Endodermal cell (in vitro differentiated cells): Measurements from ENCODE around the gene JAG2. TPM values are rescaled to one million over a fixed set of nuclear protein-coding genes. Genes with fewer than 3 reads are reported as not detected.

ENCODE experiments used
- DNase-seq: peaks from one replicate; pipeline ENCODE4 v3.0.0-alpha.2; 2017
- H3K27ac ChIP-seq: 2 replicates; pipeline ENCODE4 v1.5.1; 2013; ENCODE audit warnings: mild to moderate bottlenecking, low read depth, low read length, moderate library complexity
- H3K27me3 ChIP-seq: 2 replicates; pipeline ENCODE4 v1.6.1; 2013; ENCODE audit warnings: mild to moderate bottlenecking, low read length, moderate library complexity; ENCODE audit not compliant: insufficient read depth, control insufficient read depth, poor library complexity, severe bottlenecking
- H3K36me3 ChIP-seq: 2 replicates; pipeline ENCODE4 v1.7.0; 2013; ENCODE audit warnings: mild to moderate bottlenecking, low read length, moderate library complexity; ENCODE audit not compliant: control insufficient read depth, insufficient read depth
- H3K4me1 ChIP-seq: one replicate; pipeline ENCODE4 v1.7.0; 2013; ENCODE audit warnings: low read length; ENCODE audit not compliant: control insufficient read depth, insufficient read depth
- H3K4me3 ChIP-seq: 2 replicates; pipeline ENCODE4 v1.5.1; 2013; ENCODE audit warnings: mild to moderate bottlenecking, low read length, moderate library complexity
- H3K9ac ChIP-seq: 2 replicates; pipeline ENCODE4 v1.6.1; 2013; ENCODE audit warnings: mild to moderate bottlenecking, low read length, moderate library complexity; ENCODE audit not compliant: poor library complexity, severe bottlenecking; ENCODE audit errors: extremely low read depth
- H3K9me3 ChIP-seq: 2 replicates; pipeline ENCODE4 v1.6.1; 2013; ENCODE audit warnings: mild to moderate bottlenecking, low read length, moderate library complexity; ENCODE audit not compliant: control insufficient read depth
- H3K27ac Mint-ChIP-seq: 2 replicates; pipeline ENCODE4 v1.8.0; 2020; ENCODE audit warnings: mixed read lengths
- H3K27me3 Mint-ChIP-seq: 2 replicates; pipeline ENCODE4 v1.8.0; 2021; ENCODE audit warnings: mild to moderate bottlenecking, mixed read lengths; ENCODE audit not compliant: insufficient read depth
- H3K36me3 Mint-ChIP-seq: 2 replicates; pipeline ENCODE4 v1.8.0; 2020; ENCODE audit warnings: low read depth, mixed read lengths
- H3K4me1 Mint-ChIP-seq: 2 replicates; pipeline ENCODE4 v1.8.0; 2020; ENCODE audit warnings: mixed read lengths
- H3K4me3 Mint-ChIP-seq: 2 replicates; pipeline ENCODE4 v1.8.0; 2020; ENCODE audit warnings: mild to moderate bottlenecking, moderate library complexity, mixed read lengths
- H3K9me3 Mint-ChIP-seq: 2 replicates; pipeline ENCODE4 v1.8.0; 2020; ENCODE audit warnings: mild to moderate bottlenecking, mixed read lengths
- CTCF ChIP-seq: fragments of 200-600 bp; sonication (generic); conservative IDR thresholded peaks from 2 replicates; pipeline ENCODE4 v1.5.0; 2021; ENCODE audit warnings: antibody characterized with exemption, mild to moderate bottlenecking
- WGBS, 2 experiments: methylation state at CpG; one replicate each; pipeline versions ENCODE4 v1.1.5 to v1.1.7; 2013; ENCODE audit warnings: missing lambda C conversion rate in 2 of 2, mixed read lengths in 1 of 2; ENCODE audit not compliant: insufficient coverage in 1 of 2, insufficient read length in 1 of 2; 5-methylcytosine and 5-hydroxymethylcytosine counted together
- total RNA-seq, 2 donors: library from RNA; stranded (reverse); fragmentation: NEBNext Ultra II Directional in 1 of 2; extraction: Animal tissue kit (Norgen Biotek cat#: 25700) in 1 of 2; gene quantifications; 2 replicates in 1 of 2; 3 replicates in 1 of 2; pipeline ENCODE4 v1.2.1, GENCODE V29; 2021

Gene JAG2
- total RNA-seq, 2 donors from 2014 or later = 6.4 TPM

GRCh38 chr14:105145381-105146180, 23.0 kb downstream of the JAG2 start:
- peak; percentile 36 for DNase-seq
- Mint-ChIP-seq H3K36me3 (peaks cover 15% of the 10 kb centered on the region), H3K9me3 (peaks cover 7% of the 10 kb centered on the region), H3K4me3 (no peak overlapping the region), H3K27me3 (no peaks in the 10 kb centered on the region), H3K4me1 (no peaks in the 10 kb centered on the region), H3K27ac (no peak overlapping the region)
- Histone ChIP-seq H3K9ac (no peak overlapping the region), H3K9me3 (no peaks in the 10 kb centered on the region), H3K36me3 (no peaks in the 10 kb centered on the region), H3K27ac (no peak overlapping the region), H3K4me1 (no peaks in the 10 kb centered on the region), H3K4me3 (no peak overlapping the region), H3K27me3 (no peaks in the 10 kb centered on the region)
- 94 to 96% methylated on average over 10 to 28 of the region's 28 CpGs for WGBS, 2 experiments
- TF ChIP-seq CTCF = no peak

GRCh38 chr14:105144666-105145380, 23.8 kb downstream of the JAG2 start:
- no peak overlapping the region for H3K27ac Mint-ChIP-seq
- H3K9me3 Mint-ChIP-seq = peaks cover 12% of the 10 kb centered on the region
- H3K27ac ChIP-seq = no peak overlapping the region
- no peak overlapping the region for H3K4me3 ChIP-seq
- peaks cover 7% of the 10 kb centered on the region for H3K9me3 ChIP-seq
- no peak overlapping the region for H3K9ac ChIP-seq
- peak; percentile 42 for TF ChIP-seq CTCF
- no peaks in the 10 kb centered on the region for H3K4me1 ChIP-seq
- DNase-seq = peak; percentile 48
- WGBS, 2 experiments = 92 to 97% methylated on average over 27 to 32 of the region's 32 CpGs
- no peaks in the 10 kb centered on the region for H3K27me3 ChIP-seq
- no peaks in the 10 kb centered on the region for H3K36me3 ChIP-seq
- H3K36me3 Mint-ChIP-seq = peaks cover 18% of the 10 kb centered on the region
- H3K4me3 Mint-ChIP-seq = no peak overlapping the region
- no peaks in the 10 kb centered on the region for H3K4me1 Mint-ChIP-seq
- no peaks in the 10 kb centered on the region for H3K27me3 Mint-ChIP-seq

- H3K9me3 ChIP-seq = peaks cover 7% of the 10 kb centered on the region
- no peaks in the 10 kb centered on the region for H3K27me3 Mint-ChIP-seq
- 92 to 100% methylated on average over 2 to 13 of the region's 16 CpGs for WGBS, 2 experiments
Observed at GRCh38 chr14:105144026-105144665, 24.4 kb downstream of the JAG2 start.

More at GRCh38 chr14:105144026-105144665, 24.4 kb downstream of the JAG2 start:
- Histone ChIP-seq H3K36me3 (no peaks in the 10 kb centered on the region), H3K27ac (no peak overlapping the region), H3K9ac (no peak overlapping the region), H3K27me3 (no peaks in the 10 kb centered on the region), H3K4me3 (no peak overlapping the region), H3K4me1 (no peaks in the 10 kb centered on the region)
- no peak overlapping the region for H3K4me3 Mint-ChIP-seq
- no peak for TF ChIP-seq CTCF
- H3K4me1 Mint-ChIP-seq = no peaks in the 10 kb centered on the region
- H3K36me3 Mint-ChIP-seq = peaks cover 18% of the 10 kb centered on the region
- peaks cover 16% of the 10 kb centered on the region for H3K9me3 Mint-ChIP-seq
- no peak for DNase-seq
- H3K27ac Mint-ChIP-seq = no peak overlapping the region
